ENCODE results near the gene ZFP92. TPM values are rescaled to one million over a fixed set of nuclear protein-coding genes. Genes with fewer than 3 reads are reported as not detected.
"Not testable (repeated sequence)": the region's sequence is repeated elsewhere in the genome, so short reads cannot be mapped to it uniquely, and the experiment has no call there.

Gene ZFP92
- total RNA-seq, 1 donor: 3.0 TPM

GRCh38 chrX:153384973-153385372 is 26.3 kb upstream of the ZFP92 start:
- DNase-seq (ENCODE audit: low read depth in 2 of 3, low spot score in 2 of 3): not testable (repeated sequence)

GRCh38 chrX:153386097-153386496 is 25.2 kb upstream of the ZFP92 start:
- DNase-seq (ENCODE audit: low read depth in 2 of 3, low spot score in 2 of 3): no peak

GRCh38 chrX:153387345-153387744 is 23.9 kb upstream of the ZFP92 start:
- DNase-seq (ENCODE audit: low read depth in 2 of 3, low spot score in 2 of 3): no peak

- DNase-seq (ENCODE audit: low read depth in 2 of 3, low spot score in 2 of 3): no peak
Observed at GRCh38 chrX:153387987-153388721, 23.1 kb upstream of the ZFP92 start.

- DNase-seq (ENCODE audit: low read depth in 2 of 3, low spot score in 2 of 3): no peak
Observed at GRCh38 chrX:153388722-153389459, 22.4 kb upstream of the ZFP92 start.

GRCh38 chrX:153389460-153389768 is 21.9 kb upstream of the ZFP92 start:
- DNase-seq (ENCODE audit: low read depth in 2 of 3, low spot score in 2 of 3): not testable (repeated sequence)

- DNase-seq (ENCODE audit: low read depth in 2 of 3, low spot score in 2 of 3): no peak
Observed at GRCh38 chrX:153392642-153393321, 18.5 kb upstream of the ZFP92 start.

GRCh38 chrX:153394612-153395011 is 16.7 kb upstream of the ZFP92 start:
- DNase-seq (ENCODE audit: low read depth in 2 of 3, low spot score in 2 of 3): no peak

GRCh38 chrX:153395613-153396319 is 15.5 kb upstream of the ZFP92 start:
- peak in 1 of 3 donors; percentile 36 for DNase-seq (ENCODE audit: low read depth in 2 of 3, low spot score in 2 of 3)

GRCh38 chrX:153396320-153397195 is 14.7 kb upstream of the ZFP92 start:
- DNase-seq (ENCODE audit: low read depth in 2 of 3, low spot score in 2 of 3): no peak

GRCh38 chrX:153397256-153397960 is 13.9 kb upstream of the ZFP92 start:
- no peak for DNase-seq (ENCODE audit: low read depth in 2 of 3, low spot score in 2 of 3)

GRCh38 chrX:153398275-153398960 is 12.9 kb upstream of the ZFP92 start:
- DNase-seq (ENCODE audit: low read depth in 2 of 3, low spot score in 2 of 3): no peak

GRCh38 chrX:153400146-153401132 is 10.8 kb upstream of the ZFP92 start:
- DNase-seq (ENCODE audit: low read depth in 2 of 3, low spot score in 2 of 3): peak; percentile 22 to 47 (median 47)

- no peak for DNase-seq (ENCODE audit: low read depth in 2 of 3, low spot score in 2 of 3)
Observed at GRCh38 chrX:153401133-153401764, 10.0 kb upstream of the ZFP92 start, which contains the start of gene PNMA6E. TSS of gene PNMA6E (minus strand) at chrX:153401350. CDS start at chrX:153398849, 2,501 bp downstream.

GRCh38 chrX:153404333-153404732 is 6.9 kb upstream of the ZFP92 start:
- DNase-seq (ENCODE audit: low read depth in 2 of 3, low spot score in 2 of 3): not testable (repeated sequence)

GRCh38 chrX:153405426-153405825 is 5.8 kb upstream of the ZFP92 start:
- no peak for DNase-seq (ENCODE audit: low read depth in 2 of 3, low spot score in 2 of 3)

- no peak for DNase-seq (ENCODE audit: low read depth in 2 of 3, low spot score in 2 of 3)
Observed at GRCh38 chrX:153406011-153406410, 5.3 kb upstream of the ZFP92 start.
